Measurements from ENCODE around the gene NYNRIN. TPM values are rescaled to one million over a fixed set of nuclear protein-coding genes. Genes with fewer than 3 reads are reported as not detected.

NYNRIN gene
- polyA plus RNA-seq, 1 experiment: 10.5 TPM

DNA sequence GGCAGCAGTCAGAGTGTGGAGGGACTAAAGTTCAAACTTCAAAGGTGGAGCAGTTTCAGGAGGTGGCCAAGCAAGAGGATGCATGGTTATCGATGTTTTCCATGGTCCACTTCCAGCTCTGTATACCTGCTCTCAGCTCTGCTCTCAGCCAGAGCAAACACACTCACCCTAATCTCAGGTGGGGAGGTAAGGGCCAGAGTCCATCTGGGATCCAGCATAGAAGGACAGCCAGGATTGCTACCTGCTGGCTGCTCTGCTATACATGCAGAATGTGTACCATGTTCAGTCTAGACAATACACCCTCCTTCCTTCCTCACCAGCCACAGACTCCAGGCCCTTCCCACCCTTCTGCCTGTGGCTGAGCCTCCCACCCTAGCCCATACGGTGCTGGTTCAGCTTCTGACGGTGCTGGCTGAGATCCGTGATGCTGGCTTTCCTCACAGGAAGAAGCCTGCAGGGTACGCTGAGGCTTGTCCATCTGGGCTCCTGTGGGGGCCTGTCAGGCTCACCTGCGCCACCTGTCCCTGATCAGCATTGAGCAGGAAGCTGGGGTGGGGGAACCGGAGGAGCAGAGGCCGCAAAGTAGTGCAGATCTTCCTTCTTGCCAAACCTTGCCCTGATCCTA is 28.2 kb downstream of the NYNRIN start:
- H3K27ac ChIP-seq (ENCODE audit: low read depth, low read length): no peak overlapping the region

DNA sequence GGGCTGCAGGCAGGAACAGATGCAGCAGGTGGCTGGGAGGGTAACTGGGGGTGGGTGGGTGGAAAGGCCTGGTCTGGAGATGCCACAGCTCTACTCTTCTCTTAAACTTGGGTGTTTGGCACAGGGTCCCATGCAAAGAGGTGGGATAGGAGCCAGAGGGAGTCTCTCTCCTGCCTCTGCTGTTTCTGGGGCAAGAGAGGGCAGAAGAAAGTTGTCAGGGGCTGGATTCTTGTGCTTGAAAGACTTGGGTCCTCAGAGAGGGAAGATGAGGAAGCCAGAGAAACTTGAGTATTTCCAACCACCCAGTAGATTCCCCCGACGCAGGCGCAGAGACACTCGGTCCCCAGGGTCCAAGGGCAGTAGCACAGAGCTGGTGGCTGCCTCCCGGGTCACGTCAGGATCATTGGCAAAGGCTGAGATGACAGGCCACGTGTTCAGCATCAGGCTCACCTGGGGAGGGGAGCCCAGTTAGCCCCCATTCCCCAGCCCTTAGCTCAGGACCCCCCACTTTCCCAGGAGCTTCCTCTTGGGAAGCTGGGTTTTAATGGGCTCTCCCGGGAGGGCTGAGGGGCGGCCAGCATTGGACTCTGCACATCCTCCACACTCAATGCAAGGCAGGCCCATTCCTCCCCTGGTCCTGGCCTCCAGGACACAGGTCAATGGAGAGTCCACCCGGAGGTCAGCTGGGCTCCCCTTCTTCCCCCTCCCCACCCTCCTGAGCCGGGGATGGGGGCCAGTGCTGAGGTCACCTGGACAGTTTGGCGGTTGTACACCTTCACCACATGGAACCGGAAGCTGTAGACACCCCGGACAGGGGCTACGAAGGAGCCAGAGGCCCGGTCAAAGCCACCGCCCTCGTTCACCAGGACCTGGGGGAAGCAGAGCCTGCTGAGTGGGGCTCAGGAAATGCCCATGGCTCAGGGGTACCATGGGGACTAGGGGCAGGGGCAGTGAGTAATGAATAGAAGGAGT is 29.0 kb downstream of the NYNRIN start:
- Histone ChIP-seq H3K27ac (ENCODE audit: low read depth, low read length) (no peak overlapping the region), H3K4me3 (ENCODE audit: low read depth, low read length) (no peak overlapping the region), H3K27me3 (ENCODE audit: control insufficient read depth, insufficient read depth, low read length) (peaks cover 3% of the 10 kb centered on the region), H3K9me3 (ENCODE audit: control insufficient read depth, insufficient read depth, low read length) (peaks cover 3% of the 10 kb centered on the region; the same call in 1 of the 2 replicates)
- no peak for DNase-seq (ENCODE audit: low read depth, low spot score)
- TF ChIP-seq, protein P1, sequence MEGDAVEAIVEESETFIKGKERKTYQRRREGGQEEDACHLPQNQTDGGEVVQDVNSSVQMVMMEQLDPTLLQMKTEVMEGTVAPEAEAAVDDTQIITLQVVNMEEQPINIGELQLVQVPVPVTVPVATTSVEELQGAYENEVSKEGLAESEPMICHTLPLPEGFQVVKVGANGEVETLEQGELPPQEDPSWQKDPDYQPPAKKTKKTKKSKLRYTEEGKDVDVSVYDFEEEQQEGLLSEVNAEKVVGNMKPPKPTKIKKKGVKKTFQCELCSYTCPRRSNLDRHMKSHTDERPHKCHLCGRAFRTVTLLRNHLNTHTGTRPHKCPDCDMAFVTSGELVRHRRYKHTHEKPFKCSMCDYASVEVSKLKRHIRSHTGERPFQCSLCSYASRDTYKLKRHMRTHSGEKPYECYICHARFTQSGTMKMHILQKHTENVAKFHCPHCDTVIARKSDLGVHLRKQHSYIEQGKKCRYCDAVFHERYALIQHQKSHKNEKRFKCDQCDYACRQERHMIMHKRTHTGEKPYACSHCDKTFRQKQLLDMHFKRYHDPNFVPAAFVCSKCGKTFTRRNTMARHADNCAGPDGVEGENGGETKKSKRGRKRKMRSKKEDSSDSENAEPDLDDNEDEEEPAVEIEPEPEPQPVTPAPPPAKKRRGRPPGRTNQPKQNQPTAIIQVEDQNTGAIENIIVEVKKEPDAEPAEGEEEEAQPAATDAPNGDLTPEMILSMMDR (IDR thresholded peaks at IDR 0.05; ENCODE audit: low read depth, low read length): no peak
- ChIA-PET POLR2A (no interaction called here), CTCF (interaction anchor here (0.9 to 13.3 kb wide), 2 partner anchors 62 to 96 kb away, joined by 4 to 712 read pairs; partner anchors contain the start of genes ADCY4 and RIPK3)

More for the DNA sequence above, 28.2 kb downstream of the NYNRIN start:
- no peak for DNase-seq (ENCODE audit: low read depth, low spot score)
- no peak overlapping the region for H3K4me3 ChIP-seq (ENCODE audit: low read depth, low read length)
- H3K27me3 ChIP-seq (ENCODE audit: control insufficient read depth, insufficient read depth, low read length): peaks cover 3% of the 10 kb centered on the region
- TF ChIP-seq, protein P1 (IDR thresholded peaks at IDR 0.05; ENCODE audit: low read depth, low read length): no peak
- H3K9me3 ChIP-seq (ENCODE audit: control insufficient read depth, insufficient read depth, low read length): peaks cover 3% of the 10 kb centered on the region; the same call in 1 of the 2 replicates
- POLR2A ChIA-PET: no interaction called here
- CTCF ChIA-PET: interaction anchor here (13.3 kb wide), 1 partner anchor 95 kb away, joined by 712 read pairs; the partner anchor contains the start of genes ADCY4 and RIPK3

DNA sequence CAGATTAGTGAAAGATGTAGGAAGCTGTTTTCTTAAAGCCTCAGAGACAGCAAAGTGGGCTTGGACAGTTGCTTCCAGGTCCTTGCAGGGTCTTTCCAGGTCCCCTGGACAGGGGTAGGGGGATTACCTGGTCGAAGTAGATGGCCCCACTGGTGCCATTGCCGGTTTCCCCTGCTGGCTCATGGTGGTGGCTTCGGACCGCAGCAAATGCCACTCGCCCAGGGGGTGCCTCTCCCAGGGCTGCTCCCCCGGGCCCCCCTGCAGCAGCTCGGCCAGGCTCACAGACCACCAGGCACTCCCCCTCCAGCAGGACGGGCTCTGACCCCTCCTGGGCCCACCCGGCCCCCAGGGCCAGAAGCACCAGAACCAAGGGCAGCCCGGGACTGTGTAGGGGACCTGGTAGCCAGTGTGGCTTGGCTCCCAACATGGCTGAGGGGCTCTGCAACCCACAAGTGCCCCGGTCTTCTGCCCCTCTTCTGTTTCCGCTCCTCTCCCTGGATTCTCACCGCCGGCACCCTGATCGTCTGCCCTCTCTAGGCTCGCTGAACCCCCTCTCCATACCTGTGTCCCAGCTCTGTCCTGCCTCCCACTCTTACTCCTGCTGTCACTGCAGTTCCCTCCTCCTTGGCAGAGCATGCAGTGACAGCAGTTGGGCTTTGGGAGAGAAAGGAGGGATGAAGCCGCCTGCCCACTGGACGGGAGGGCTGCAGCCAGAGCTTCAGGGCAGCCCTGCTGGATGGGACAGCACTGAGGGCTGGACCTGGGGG is 30.0 kb downstream of the NYNRIN start:
- Histone ChIP-seq H3K4me3 (ENCODE audit: low read depth, low read length) (no peak overlapping the region), H3K27me3 (ENCODE audit: control insufficient read depth, insufficient read depth, low read length) (no peaks in the 10 kb centered on the region), H3K27ac (ENCODE audit: low read depth, low read length) (no peak overlapping the region), H3K9me3 (ENCODE audit: control insufficient read depth, insufficient read depth, low read length) (peaks cover 3% of the 10 kb centered on the region; the same call in 1 of the 2 replicates)
- DNase-seq (ENCODE audit: low read depth, low spot score): no peak
- ChIA-PET POLR2A (interaction anchor here (1.1 to 3.1 kb wide), 2 partner anchors 63 to 130 kb away, joined by 3 to 42 read pairs; partner anchors contain the start of genes DHRS1 and NOP9), CTCF (interaction anchor here (0.9 to 13.3 kb wide), 3 partner anchors 62 to 97 kb away, joined by 4 to 712 read pairs (median 160); partner anchors contain the start of genes ADCY4 and RIPK3)
- TF ChIP-seq, protein P1 (IDR thresholded peaks at IDR 0.05; ENCODE audit: low read depth, low read length): no peak

DNA sequence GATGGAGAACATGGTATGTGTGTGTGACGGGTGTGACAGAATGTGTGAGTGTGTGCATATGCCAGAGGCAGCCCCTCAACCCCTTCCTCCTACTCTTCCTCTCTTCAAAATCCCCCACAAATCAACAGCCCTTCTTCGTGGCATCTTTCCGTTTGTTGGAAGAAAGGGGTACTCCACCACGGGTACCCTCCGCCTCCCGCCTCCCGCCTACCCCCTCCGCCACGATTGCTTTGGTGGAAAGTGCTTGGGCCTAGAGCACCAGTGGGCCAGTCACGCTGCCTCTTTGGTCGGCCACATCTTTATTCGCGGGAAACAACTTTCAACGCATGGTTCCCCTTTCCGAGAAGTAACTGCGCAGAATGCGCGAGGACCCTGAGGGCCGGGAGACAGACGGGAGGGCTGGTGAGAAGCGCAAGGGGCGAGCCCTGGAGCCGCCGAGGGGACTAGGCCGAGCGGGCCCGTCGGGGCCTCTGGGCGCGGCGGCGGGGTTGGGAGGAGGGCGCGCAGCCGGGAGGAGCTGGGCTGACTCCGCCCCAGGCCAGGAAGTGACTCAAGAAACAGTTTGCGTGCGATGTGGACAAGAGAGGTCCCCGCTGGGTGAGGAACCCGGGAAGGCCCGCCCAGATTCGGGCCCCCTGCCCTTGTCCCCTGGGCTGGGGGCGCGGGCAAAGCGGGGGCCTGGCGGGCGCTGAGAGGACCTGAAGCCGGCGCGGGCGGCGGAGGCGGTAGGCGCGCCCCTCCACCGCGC is 30.8 kb downstream of the NYNRIN start, which contains the start of the genes CBLN3 and KHNYN:
TSS of gene CBLN3 (minus strand) at position 274 of the 748 bp plus-strand sequence. CDS start 614 bp downstream, outside the sequence.
TSS of gene KHNYN (plus strand) at position 560 of the 748 bp plus-strand sequence. CDS start 777 bp downstream, outside the sequence.
- Histone ChIP-seq H3K4me3 (ENCODE audit: low read depth, low read length) (peak within 1 kb of the TSS; percentile 82), H3K9me3 (ENCODE audit: control insufficient read depth, insufficient read depth, low read length) (peaks cover 3% of the 10 kb centered on the region; the same call in 1 of the 2 replicates), H3K27ac (ENCODE audit: low read depth, low read length) (peak within 1 kb of the TSS; percentile 87), H3K27me3 (ENCODE audit: control insufficient read depth, insufficient read depth, low read length) (no peaks in the 10 kb centered on the region)
- CTCF ChIA-PET: interaction anchor here (2.8 to 13.3 kb wide), 3 partner anchors 12 to 98 kb away, joined by 41 to 712 read pairs (median 160); partner anchors contain the start of genes ADCY4 and RIPK3
- TF ChIP-seq, protein P1 (IDR thresholded peaks at IDR 0.05; ENCODE audit: low read depth, low read length): no peak
- DNase-seq (ENCODE audit: low read depth, low spot score): peak; percentile 58
- POLR2A ChIA-PET: interaction anchor here (0.6 to 3.1 kb wide), 15 partner anchors 13 to 170 kb away, joined by 3 to 42 read pairs (median 3); partner anchors contain the start of genes DHRS1, NOP9, NYNRIN and SDR39U1
